ENCODE results near the gene FTO. TPM values are rescaled to one million over a fixed set of nuclear protein-coding genes. Genes with fewer than 3 reads are reported as not detected.
"Not testable (repeated sequence)": the region's sequence is repeated elsewhere in the genome, so short reads cannot be mapped to it uniquely, and the experiment has no call there.

Gene FTO
- polyA plus RNA-seq, 2 donors: 5.3 to 14.7 TPM

GRCh38 chr16:53698271-53698670 is 5.7 kb upstream of the FTO start:
- 94 to 99% methylated on average over 17 to 31 of the region's 31 CpGs for WGBS, 2 donors
- H3K27me3 ChIP-seq (ENCODE audit: control insufficient read depth in 1 of 2, insufficient read depth in 2 of 2, low read length in 2 of 2); H3K4me1 ChIP-seq (ENCODE audit: control insufficient read depth in 2 of 2, insufficient read depth in 2 of 2, low read length in 1 of 2); H3K9me3 ChIP-seq (ENCODE audit: control insufficient read depth in 2 of 2, insufficient read depth in 1 of 2, low read depth in 1 of 2, low read length in 1 of 2); H3K36me3 ChIP-seq (ENCODE audit: control insufficient read depth in 2 of 2, insufficient read depth in 2 of 2, low read length in 1 of 2); H3K27ac ChIP-seq (ENCODE audit: low read depth in 2 of 2, low read length in 1 of 2); H3K4me3 ChIP-seq (ENCODE audit: low read depth in 1 of 2, low read length in 2 of 2): not testable (repeated sequence)

GRCh38 chr16:53704445-53704813 is 473 bp downstream of the FTO start:
- WGBS, 2 donors: 6 to 10% methylated on average over 6 of the region's 6 CpGs
- no peaks in the 10 kb centered on the region for H3K36me3 ChIP-seq (ENCODE audit: control insufficient read depth in 2 of 2, insufficient read depth in 2 of 2, low read length in 1 of 2)
- H3K4me1 ChIP-seq (ENCODE audit: control insufficient read depth in 2 of 2, insufficient read depth in 2 of 2, low read length in 1 of 2): peaks cover 0 to 3% of the 10 kb centered on the region in 2 donors
- no peaks in the 10 kb centered on the region for H3K9me3 ChIP-seq (ENCODE audit: control insufficient read depth in 2 of 2, insufficient read depth in 1 of 2, low read depth in 1 of 2, low read length in 1 of 2)
- peak overlapping the region; percentile 82 to 91 for H3K4me3 ChIP-seq (ENCODE audit: low read depth in 1 of 2, low read length in 2 of 2)
- no peaks in the 10 kb centered on the region for H3K27me3 ChIP-seq (ENCODE audit: control insufficient read depth in 1 of 2, insufficient read depth in 2 of 2, low read length in 2 of 2)
- H3K27ac ChIP-seq (ENCODE audit: low read depth in 2 of 2, low read length in 1 of 2): peak overlapping the region in 1 of 2 donors; percentile 83

DNA sequence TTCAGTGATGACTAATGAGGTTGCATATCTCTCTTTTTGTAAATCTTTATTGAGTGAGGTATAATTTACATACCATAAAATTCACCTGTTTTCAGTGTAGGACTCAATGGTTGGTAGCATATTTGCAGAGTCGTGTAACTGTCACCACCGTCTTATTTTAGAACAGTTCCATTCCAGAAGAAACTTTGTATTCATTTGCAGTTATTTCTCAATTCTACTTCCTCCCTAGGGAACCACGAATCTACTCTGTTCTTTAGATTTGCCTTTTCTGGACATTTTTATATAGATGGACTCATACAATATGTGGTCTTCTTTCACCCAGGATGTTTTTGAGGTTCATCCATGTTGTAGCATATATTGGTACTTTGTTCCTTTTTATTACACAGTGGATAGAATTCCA is 3.7 kb downstream of the FTO start:
- H3K9me3 ChIP-seq (ENCODE audit: control insufficient read depth in 2 of 2, insufficient read depth in 1 of 2, low read depth in 1 of 2, low read length in 1 of 2): no peaks in the 10 kb centered on the region
- H3K27me3 ChIP-seq (ENCODE audit: control insufficient read depth in 1 of 2, insufficient read depth in 2 of 2, low read length in 2 of 2): no peaks in the 10 kb centered on the region
- no peak overlapping the region for H3K27ac ChIP-seq (ENCODE audit: low read depth in 2 of 2, low read length in 1 of 2)
- no peak overlapping the region for H3K4me3 ChIP-seq (ENCODE audit: low read depth in 1 of 2, low read length in 2 of 2)
- WGBS, 2 donors: 81 to 85% methylated on average over 3 of the region's 3 CpGs
- H3K4me1 ChIP-seq (ENCODE audit: control insufficient read depth in 2 of 2, insufficient read depth in 2 of 2, low read length in 1 of 2): peaks cover 0 to 3% of the 10 kb centered on the region in 2 donors
- H3K36me3 ChIP-seq (ENCODE audit: control insufficient read depth in 2 of 2, insufficient read depth in 2 of 2, low read length in 1 of 2): no peaks in the 10 kb centered on the region

- H3K4me3 ChIP-seq (ENCODE audit: low read depth in 1 of 2, low read length in 2 of 2): no peak overlapping the region
- H3K4me1 ChIP-seq (ENCODE audit: control insufficient read depth in 2 of 2, insufficient read depth in 2 of 2, low read length in 1 of 2): peaks cover 0 to 1% of the 10 kb centered on the region in 2 donors
- 94 to 95% methylated on average over 2 of the region's 2 CpGs for WGBS, 2 donors
- no peaks in the 10 kb centered on the region for H3K27me3 ChIP-seq (ENCODE audit: control insufficient read depth in 1 of 2, insufficient read depth in 2 of 2, low read length in 2 of 2)
- H3K36me3 ChIP-seq (ENCODE audit: control insufficient read depth in 2 of 2, insufficient read depth in 2 of 2, low read length in 1 of 2): no peaks in the 10 kb centered on the region
- no peaks in the 10 kb centered on the region for H3K9me3 ChIP-seq (ENCODE audit: control insufficient read depth in 2 of 2, insufficient read depth in 1 of 2, low read depth in 1 of 2, low read length in 1 of 2)
- H3K27ac ChIP-seq (ENCODE audit: low read depth in 2 of 2, low read length in 1 of 2): no peak overlapping the region
Observed at GRCh38 chr16:53708490-53708889, 4.5 kb downstream of the FTO start.

- no peaks in the 10 kb centered on the region for H3K36me3 ChIP-seq (ENCODE audit: control insufficient read depth in 2 of 2, insufficient read depth in 2 of 2, low read length in 1 of 2)
- H3K4me1 ChIP-seq (ENCODE audit: control insufficient read depth in 2 of 2, insufficient read depth in 2 of 2, low read length in 1 of 2): no peaks in the 10 kb centered on the region
- no peaks in the 10 kb centered on the region for H3K9me3 ChIP-seq (ENCODE audit: control insufficient read depth in 2 of 2, insufficient read depth in 1 of 2, low read depth in 1 of 2, low read length in 1 of 2)
- no peak overlapping the region for H3K27ac ChIP-seq (ENCODE audit: low read depth in 2 of 2, low read length in 1 of 2)
- H3K27me3 ChIP-seq (ENCODE audit: control insufficient read depth in 1 of 2, insufficient read depth in 2 of 2, low read length in 2 of 2): no peaks in the 10 kb centered on the region
- 94 to 98% methylated on average over 3 of the region's 3 CpGs for WGBS, 2 donors
- H3K4me3 ChIP-seq (ENCODE audit: low read depth in 1 of 2, low read length in 2 of 2): no peak overlapping the region
Observed at GRCh38 chr16:53711390-53711789, 7.4 kb downstream of the FTO start.

DNA sequence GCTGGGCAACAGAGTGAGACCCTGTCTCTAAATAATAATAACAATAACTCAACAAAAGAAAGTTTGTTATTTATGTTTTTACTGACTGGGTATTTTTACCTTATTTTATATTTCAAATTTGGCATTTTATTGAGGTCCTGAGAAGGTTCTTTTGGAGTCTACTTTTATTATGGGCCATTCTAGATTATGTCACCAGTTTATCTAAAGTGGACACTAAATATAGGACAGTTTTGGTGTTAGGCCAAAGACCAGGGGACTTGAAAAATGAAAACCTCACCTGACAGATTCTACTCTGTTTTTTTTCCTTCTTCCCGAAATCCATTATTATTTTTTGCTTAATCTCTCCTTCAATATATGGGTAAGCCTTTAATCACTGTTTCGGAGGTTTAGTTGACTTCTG is 8.1 kb downstream of the FTO start:
- Histone ChIP-seq H3K4me3 (ENCODE audit: low read depth in 1 of 2, low read length in 2 of 2) (no peak overlapping the region), H3K9me3 (ENCODE audit: control insufficient read depth in 2 of 2, insufficient read depth in 1 of 2, low read depth in 1 of 2, low read length in 1 of 2) (no peaks in the 10 kb centered on the region), H3K36me3 (ENCODE audit: control insufficient read depth in 2 of 2, insufficient read depth in 2 of 2, low read length in 1 of 2) (no peaks in the 10 kb centered on the region), H3K27ac (ENCODE audit: low read depth in 2 of 2, low read length in 1 of 2) (no peak overlapping the region), H3K27me3 (ENCODE audit: control insufficient read depth in 1 of 2, insufficient read depth in 2 of 2, low read length in 2 of 2) (no peaks in the 10 kb centered on the region), H3K4me1 (ENCODE audit: control insufficient read depth in 2 of 2, insufficient read depth in 2 of 2, low read length in 1 of 2) (no peaks in the 10 kb centered on the region)
- 62 to 75% methylated on average over 2 of the region's 2 CpGs for WGBS, 2 donors

DNA sequence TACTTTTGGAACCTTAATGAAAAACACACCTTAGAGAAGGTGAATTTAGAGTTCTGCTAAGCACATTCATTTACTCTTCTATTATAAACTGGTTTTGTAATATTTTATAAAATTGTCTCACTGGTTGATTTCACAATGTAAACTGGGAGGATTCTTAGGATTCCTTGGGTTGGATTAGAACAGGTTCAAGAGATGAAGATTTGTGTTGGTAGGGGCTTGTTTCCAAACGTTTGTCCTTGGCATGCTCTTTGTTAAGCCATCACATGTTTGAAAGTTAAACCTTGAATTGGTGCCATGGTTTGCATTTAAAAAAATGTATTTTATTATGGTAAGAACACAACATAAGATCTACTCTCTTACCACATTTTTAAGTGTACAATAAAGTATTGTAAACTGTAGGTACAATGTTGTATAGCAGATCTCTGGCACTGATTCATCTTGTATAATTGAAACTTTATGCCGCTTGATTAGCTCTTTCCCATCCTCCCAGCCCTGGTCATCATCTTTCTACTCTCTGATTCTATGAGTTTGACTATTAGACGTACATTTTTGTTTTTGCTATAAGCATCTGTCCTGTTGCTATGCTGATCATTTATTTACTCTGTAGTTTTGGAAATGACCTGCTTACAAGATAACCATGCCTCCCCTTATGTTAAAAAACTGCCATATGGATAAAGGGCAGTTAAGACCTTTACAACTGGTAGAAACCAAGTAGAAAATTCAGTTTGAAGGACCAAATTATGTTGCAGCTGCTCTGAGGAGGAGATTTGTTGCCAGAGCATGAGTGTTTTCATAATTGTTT is 9.6 kb downstream of the FTO start:
- no peaks in the 10 kb centered on the region for H3K9me3 ChIP-seq (ENCODE audit: control insufficient read depth in 2 of 2, insufficient read depth in 1 of 2, low read depth in 1 of 2, low read length in 1 of 2)
- H3K36me3 ChIP-seq (ENCODE audit: control insufficient read depth in 2 of 2, insufficient read depth in 2 of 2, low read length in 1 of 2): no peaks in the 10 kb centered on the region
- no peak overlapping the region for H3K27ac ChIP-seq (ENCODE audit: low read depth in 2 of 2, low read length in 1 of 2)
- WGBS, 2 donors: 54% methylated on average over 3 of the region's 3 CpGs
- H3K4me1 ChIP-seq (ENCODE audit: control insufficient read depth in 2 of 2, insufficient read depth in 2 of 2, low read length in 1 of 2): no peaks in the 10 kb centered on the region
- H3K4me3 ChIP-seq (ENCODE audit: low read depth in 1 of 2, low read length in 2 of 2): no peak overlapping the region
- H3K27me3 ChIP-seq (ENCODE audit: control insufficient read depth in 1 of 2, insufficient read depth in 2 of 2, low read length in 2 of 2): no peaks in the 10 kb centered on the region

DNA sequence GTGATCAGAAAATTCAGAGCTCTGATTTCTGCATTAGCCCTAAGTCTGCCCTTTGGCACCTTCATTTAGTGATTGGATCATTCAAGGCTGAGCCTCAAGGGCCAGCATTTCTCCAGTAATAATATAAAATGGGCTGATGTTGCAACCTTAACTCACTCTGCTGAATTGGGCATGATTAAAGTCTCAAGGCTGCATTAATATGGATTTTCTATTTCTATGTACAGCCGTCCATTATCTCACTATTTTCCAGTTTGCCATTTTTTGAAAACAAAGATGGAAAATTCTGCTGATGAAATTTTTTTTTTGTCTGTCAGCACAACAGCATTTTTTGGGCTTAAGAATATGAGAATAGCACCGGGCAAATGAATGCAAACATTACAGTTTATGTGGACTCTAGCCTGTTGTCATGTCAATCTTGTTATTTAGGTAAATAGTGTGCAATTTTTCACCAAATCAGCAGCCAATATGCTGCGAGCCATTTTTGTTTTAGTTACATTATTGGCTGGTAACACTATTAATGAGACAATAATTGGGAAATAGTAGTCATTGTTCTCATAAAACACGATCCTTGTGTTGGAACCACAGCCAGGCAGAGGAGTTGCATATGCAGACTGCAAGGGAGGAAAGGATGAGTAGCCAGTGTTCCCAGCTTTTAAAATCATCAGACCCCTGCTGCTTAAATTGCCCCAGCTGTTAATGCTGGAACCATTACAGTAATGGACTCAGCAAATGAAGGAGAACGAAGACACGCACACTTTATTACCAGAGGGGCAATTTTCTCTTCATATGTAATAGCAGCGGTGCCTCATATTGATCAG is 10.5 kb downstream of the FTO start:
- no peaks in the 10 kb centered on the region for H3K27me3 ChIP-seq (ENCODE audit: control insufficient read depth in 1 of 2, insufficient read depth in 2 of 2, low read length in 2 of 2)
- no peak overlapping the region for H3K27ac ChIP-seq (ENCODE audit: low read depth in 2 of 2, low read length in 1 of 2)
- no peaks in the 10 kb centered on the region for H3K4me1 ChIP-seq (ENCODE audit: control insufficient read depth in 2 of 2, insufficient read depth in 2 of 2, low read length in 1 of 2)
- H3K36me3 ChIP-seq (ENCODE audit: control insufficient read depth in 2 of 2, insufficient read depth in 2 of 2, low read length in 1 of 2): no peaks in the 10 kb centered on the region
- H3K9me3 ChIP-seq (ENCODE audit: control insufficient read depth in 2 of 2, insufficient read depth in 1 of 2, low read depth in 1 of 2, low read length in 1 of 2): no peaks in the 10 kb centered on the region
- WGBS, 2 donors: 62 to 67% methylated on average over 7 of the region's 7 CpGs
- no peak overlapping the region for H3K4me3 ChIP-seq (ENCODE audit: low read depth in 1 of 2, low read length in 2 of 2)

DNA sequence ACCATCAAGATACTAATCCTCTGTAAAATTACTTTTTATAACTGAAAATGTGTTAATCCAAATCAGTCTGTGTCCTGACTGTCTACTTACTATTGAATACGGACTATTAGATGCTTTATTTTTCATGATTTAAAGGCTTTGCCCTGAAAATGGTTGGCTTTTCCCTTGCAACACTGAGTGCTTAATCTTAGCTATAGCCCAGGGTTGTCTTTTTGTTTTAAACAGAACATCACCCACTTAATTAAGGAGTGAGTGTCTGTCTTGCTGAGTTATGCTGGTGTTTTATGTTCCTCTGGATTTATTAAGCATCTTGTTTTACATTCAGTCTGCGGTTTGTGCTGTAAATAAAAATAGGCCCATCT is 11.0 kb downstream of the FTO start:
- no peaks in the 10 kb centered on the region for H3K27me3 ChIP-seq (ENCODE audit: control insufficient read depth in 1 of 2, insufficient read depth in 2 of 2, low read length in 2 of 2)
- 86 to 92% methylated on average over 2 of the region's 2 CpGs for WGBS, 2 donors
- H3K4me3 ChIP-seq (ENCODE audit: low read depth in 1 of 2, low read length in 2 of 2): no peak overlapping the region
- H3K27ac ChIP-seq (ENCODE audit: low read depth in 2 of 2, low read length in 1 of 2): no peak overlapping the region
- no peaks in the 10 kb centered on the region for H3K36me3 ChIP-seq (ENCODE audit: control insufficient read depth in 2 of 2, insufficient read depth in 2 of 2, low read length in 1 of 2)
- H3K4me1 ChIP-seq (ENCODE audit: control insufficient read depth in 2 of 2, insufficient read depth in 2 of 2, low read length in 1 of 2): no peaks in the 10 kb centered on the region
- H3K9me3 ChIP-seq (ENCODE audit: control insufficient read depth in 2 of 2, insufficient read depth in 1 of 2, low read depth in 1 of 2, low read length in 1 of 2): no peaks in the 10 kb centered on the region
